Astrocyte (in vitro differentiated cells and primary cell): ENCODE results near the gene BCL7A.

Experiments
- EZH2 ChIP-seq: IDR thresholded peaks from 2 replicates; pipeline ENCODE4 v1.6.1; 2012; ENCODE audit warnings: mild to moderate bottlenecking, low read length, inconsistent platforms; ENCODE audit not compliant: insufficient read depth
- TF ChIP-seq, protein P1 (sequence below): IDR thresholded peaks from 2 replicates; pipeline ENCODE4 v1.5.1; 2011; ENCODE audit warnings: low read depth, mild to moderate bottlenecking, inconsistent platforms, low read length, moderate library complexity; ENCODE audit not compliant: insufficient read depth

GRCh38 chr12:122097927-122098756 is 76.5 kb downstream of the BCL7A start:
- TF ChIP-seq, protein P1, sequence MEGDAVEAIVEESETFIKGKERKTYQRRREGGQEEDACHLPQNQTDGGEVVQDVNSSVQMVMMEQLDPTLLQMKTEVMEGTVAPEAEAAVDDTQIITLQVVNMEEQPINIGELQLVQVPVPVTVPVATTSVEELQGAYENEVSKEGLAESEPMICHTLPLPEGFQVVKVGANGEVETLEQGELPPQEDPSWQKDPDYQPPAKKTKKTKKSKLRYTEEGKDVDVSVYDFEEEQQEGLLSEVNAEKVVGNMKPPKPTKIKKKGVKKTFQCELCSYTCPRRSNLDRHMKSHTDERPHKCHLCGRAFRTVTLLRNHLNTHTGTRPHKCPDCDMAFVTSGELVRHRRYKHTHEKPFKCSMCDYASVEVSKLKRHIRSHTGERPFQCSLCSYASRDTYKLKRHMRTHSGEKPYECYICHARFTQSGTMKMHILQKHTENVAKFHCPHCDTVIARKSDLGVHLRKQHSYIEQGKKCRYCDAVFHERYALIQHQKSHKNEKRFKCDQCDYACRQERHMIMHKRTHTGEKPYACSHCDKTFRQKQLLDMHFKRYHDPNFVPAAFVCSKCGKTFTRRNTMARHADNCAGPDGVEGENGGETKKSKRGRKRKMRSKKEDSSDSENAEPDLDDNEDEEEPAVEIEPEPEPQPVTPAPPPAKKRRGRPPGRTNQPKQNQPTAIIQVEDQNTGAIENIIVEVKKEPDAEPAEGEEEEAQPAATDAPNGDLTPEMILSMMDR: no peak
- no peak for TF ChIP-seq EZH2
